HK-2 (cell line): ENCODE measurements around the gene PDZD7.

Experiments used
- DNase-seq: peaks from one replicate; pipeline ENCODE4 v3.0.0-alpha.2; 2018; ENCODE audit not compliant: unreplicated experiment

Gene PDZD7

GRCh38 chr10:101001659-101002035, 29.3 kb downstream of the PDZD7 start:
- no peak for DNase-seq

- peak; percentile 74 for DNase-seq
These were observed 29.8 kb downstream of the PDZD7 start for GRCh38 chr10:101000915-101001658.

- no peak for DNase-seq
These were observed 30.6 kb downstream of the PDZD7 start for GRCh38 chr10:101000127-101000914.

GRCh38 chr10:100999742-101000126, 31.2 kb downstream of the PDZD7 start, which contains the start of gene LZTS2:
TSS of gene LZTS2 (plus strand) at chr10:100999808. CDS start at chr10:101002539, 2,731 bp downstream.
- no peak for DNase-seq

- DNase-seq, result peak; percentile 85
These were observed 31.8 kb downstream of the PDZD7 start for GRCh38 chr10:100998991-100999741.

GRCh38 chr10:100998183-100998990, 32.5 kb downstream of the PDZD7 start:
- peak; percentile 89 for DNase-seq

GRCh38 chr10:100997360-100998182, 33.4 kb downstream of the PDZD7 start:
- peak; percentile 92 for DNase-seq

GRCh38 chr10:100996678-100997359, 34.1 kb downstream of the PDZD7 start:
- DNase-seq, result peak; percentile 62

- DNase-seq, result no peak
These were observed 35.7 kb downstream of the PDZD7 start for GRCh38 chr10:100995181-100995580.

GRCh38 chr10:100993986-100994708, 36.8 kb downstream of the PDZD7 start:
- no peak for DNase-seq

GRCh38 chr10:100989088-100989487, 41.8 kb downstream of the PDZD7 start:
- no peak for DNase-seq

GRCh38 chr10:100988166-100988565, 42.8 kb downstream of the PDZD7 start:
- no peak for DNase-seq

- DNase-seq, result no peak
These were observed 43.3 kb downstream of the PDZD7 start for GRCh38 chr10:100987685-100988049.

- DNase-seq, result peak; percentile 87
These were observed 43.8 kb downstream of the PDZD7 start, which contains the start of the genes MRPL43 and TWNK for GRCh38 chr10:100986952-100987684. TSS of gene MRPL43 (minus strand) at chr10:100987497. CDS start at chr10:100987443, 54 bp downstream. TSS of gene TWNK (plus strand) at chr10:100987543. CDS start at chr10:100988211, 668 bp downstream.

GRCh38 chr10:100986623-100986951, 44.3 kb downstream of the PDZD7 start:
- DNase-seq, result no peak

- no peak for DNase-seq
These were observed 45.6 kb downstream of the PDZD7 start for GRCh38 chr10:100985336-100985735.

- DNase-seq, result no peak
These were observed 46.2 kb downstream of the PDZD7 start for GRCh38 chr10:100984672-100985177.
